Measurements from ENCODE around the gene ETFA.

GRCh38 chr15:76267077-76267476 is 44.2 kb downstream of the ETFA start:
- TF ChIP-seq CTCF (IDR thresholded peaks at IDR 0.05; ENCODE audit: low read depth, low read length) (no peak), EZH2phosphoT487 (IDR thresholded peaks at IDR 0.05; ENCODE audit: low read depth) (no peak)
